Keratinocyte (primary cell): ENCODE results near the gene DMAC2L. TPM values are rescaled to one million over a fixed set of nuclear protein-coding genes. Genes with fewer than 3 reads are reported as not detected.

ENCODE experiments used
- DNase-seq: peaks from one replicate; pipeline ENCODE4 v3.0.0-alpha.2; 2011; ENCODE audit warnings: low read depth, missing footprints, low spot score
- FAIRE-seq: peaks from 2 replicates; lab custom pipeline; 2011; peaks lifted over from hg19 to GRCh38; lab: Jason Lieb, UNC
- H2AFZ ChIP-seq: 2 replicates; pipeline ENCODE4 v1.6.0; 2012; ENCODE audit warnings: low read length, control low read depth, inconsistent platforms; ENCODE audit not compliant: control insufficient read depth
- H3K27ac ChIP-seq: 2 replicates; pipeline ENCODE4 v1.5.1; 2011; ENCODE audit warnings: low read length; ENCODE audit not compliant: control insufficient read depth, insufficient read depth
- H3K27me3 ChIP-seq: 3 replicates; pipeline ENCODE4 v1.6.0; 2011; ENCODE audit warnings: low read length; ENCODE audit not compliant: control insufficient read depth, insufficient read depth; ENCODE audit errors: extremely low read depth
- H3K36me3 ChIP-seq, 2 experiments: 2 replicates in 1 of 2; 3 replicates in 1 of 2; pipeline ENCODE4 v1.5.1; 2011; ENCODE audit warnings: low read length in 2 of 2, mild to moderate bottlenecking in 1 of 2; ENCODE audit not compliant: control insufficient read depth in 2 of 2, insufficient read depth in 2 of 2; ENCODE audit errors: extremely low read depth in 1 of 2
- H3K4me1 ChIP-seq: 3 replicates; pipeline ENCODE4 v1.5.1; 2011; ENCODE audit warnings: low read length; ENCODE audit not compliant: control insufficient read depth, insufficient read depth; ENCODE audit errors: extremely low read depth
- H3K4me2 ChIP-seq: 3 replicates; pipeline ENCODE4 v1.6.0; 2011; ENCODE audit warnings: low read depth, low read length; ENCODE audit not compliant: control insufficient read depth, insufficient read depth; ENCODE audit errors: extremely low read depth
- H3K4me3 ChIP-seq, 3 experiments: fragments of 200-600 bp in 1 of 3; sonication (generic) in 1 of 3; 2 replicates in 2 of 3; 3 replicates in 1 of 3; pipeline ENCODE4 v1.5.1; 2011 to 2016; ENCODE audit warnings: low read length in 3 of 3, mild to moderate bottlenecking in 3 of 3, control low read depth in 2 of 3, inconsistent platforms in 1 of 3, low read depth in 1 of 3, mixed read lengths in 1 of 3, mixed run types in 1 of 3, moderate library complexity in 1 of 3; ENCODE audit not compliant: control insufficient read depth in 2 of 3, insufficient read depth in 2 of 3; ENCODE audit errors: extremely low read depth in 1 of 3
- H3K79me2 ChIP-seq: 2 replicates; pipeline ENCODE4 v1.6.0; 2012; ENCODE audit warnings: low read length; ENCODE audit not compliant: control insufficient read depth, insufficient read depth
- H3K9ac ChIP-seq: 3 replicates; pipeline ENCODE4 v1.6.0; 2011; ENCODE audit warnings: low read length; ENCODE audit not compliant: control insufficient read depth, insufficient read depth; ENCODE audit errors: extremely low read depth
- H3K9me1 ChIP-seq: 3 replicates; pipeline ENCODE4 v1.6.0; 2011; ENCODE audit warnings: low read length; ENCODE audit not compliant: control insufficient read depth, insufficient read depth; ENCODE audit errors: extremely low read depth
- H3K9me3 ChIP-seq: 2 replicates; pipeline ENCODE4 v1.5.1; 2012; ENCODE audit warnings: low read depth, low read length; ENCODE audit not compliant: control insufficient read depth
- H4K20me1 ChIP-seq: 3 replicates; pipeline ENCODE4 v1.6.0; 2011; ENCODE audit warnings: low read length; ENCODE audit not compliant: control insufficient read depth, insufficient read depth; ENCODE audit errors: extremely low read depth
- CTCF ChIP-seq, 3 experiments: IDR thresholded peaks in 1 of 3; conservative IDR thresholded peaks in 1 of 3; optimal IDR thresholded peaks in 1 of 3; 2 replicates in 2 of 3; 3 replicates in 1 of 3; pipeline versions ENCODE3 to v1.5.1; 2011; ENCODE audit warnings: low read length in 3 of 3, mild to moderate bottlenecking in 3 of 3, moderate library complexity in 2 of 3, control low read depth in 1 of 3, inconsistent platforms in 1 of 3; ENCODE audit not compliant: insufficient read depth in 2 of 3; ENCODE audit errors: extremely low read depth in 1 of 3
- EZH2 ChIP-seq: IDR thresholded peaks from one replicate; pipeline ENCODE4 v1.6.1; 2012; ENCODE audit warnings: inconsistent platforms, mild to moderate bottlenecking, low read length, moderate library complexity
- dilution Hi-C: fragments of 300-500 bp; cut with MboI; formaldehyde crosslinking; loops from one replicate; pipeline ENCODE4 v1.7.0; 2020; ENCODE audit warnings: low sequenced_read_pairs; ENCODE audit not compliant: extremely low pct_ligation_motif_present
- polyA plus RNA-seq, 5 experiments: library from polyadenylated mRNA; depleted of rRNA in 3 of 5; stranded (reverse) in 3 of 5; stranded (forward) in 1 of 5; unstranded in 1 of 5; fragments of >200 nt; gene quantifications; 1 replicate in 1 of 5; 2 replicates in 3 of 5; 3 replicates in 1 of 5; pipeline versions ENCODE4 v1.2.1 to v1.2.3, GENCODE V29; 2011 to 2012; ENCODE audit warnings: missing spikeins in 2 of 5, low read depth in 1 of 5, low replicate concordance in 1 of 5

DMAC2L gene
- polyA plus RNA-seq, 1 donor (not counting 4 experiments of a cell fraction or from before 2014, with no cell fraction given) = 12.4 TPM

- Histone ChIP-seq H3K36me3 (no peaks in the 10 kb centered on the region), H4K20me1 (no peaks in the 10 kb centered on the region), H3K27ac (no peak overlapping the region), H2AFZ (no peak overlapping the region), H3K9me3 (no peaks in the 10 kb centered on the region), H3K9ac (no peak overlapping the region), H3K4me1 (peaks cover 36% of the 10 kb centered on the region), H3K4me2 (no peak overlapping the region), H3K79me2 (no peaks in the 10 kb centered on the region), H3K4me3 (no peak overlapping the region), H3K9me1 (no peaks in the 10 kb centered on the region), H3K27me3 (no peaks in the 10 kb centered on the region)
- dilution Hi-C loops = no loop called here
- no peak for FAIRE-seq
- DNase-seq = no peak
- TF ChIP-seq EZH2 (no peak), CTCF (optimal IDR thresholded peaks at IDR 0.05 in 1 of 3, IDR thresholded peaks at IDR 0.05 in 1 of 3, conservative IDR thresholded peaks at IDR 0.05 in 1 of 3; ENCODE audit: extremely low read depth in 1 of 3, insufficient read depth in 2 of 3, low read length in 3 of 3) (no peak)
Measured at GRCh38 chr14:50344876-50345563, 32.9 kb downstream of the DMAC2L start.

GRCh38 chr14:50345846-50346422, 33.8 kb downstream of the DMAC2L start:
- TF ChIP-seq EZH2 (no peak), CTCF (optimal IDR thresholded peaks at IDR 0.05 in 1 of 3, IDR thresholded peaks at IDR 0.05 in 1 of 3, conservative IDR thresholded peaks at IDR 0.05 in 1 of 3; ENCODE audit: extremely low read depth in 1 of 3, insufficient read depth in 2 of 3, low read length in 3 of 3) (no peak)
- no peak for FAIRE-seq
- H3K27me3 ChIP-seq = no peaks in the 10 kb centered on the region
- no peak overlapping the region for H3K27ac ChIP-seq
- no peak overlapping the region for H3K4me2 ChIP-seq
- no peaks in the 10 kb centered on the region for H4K20me1 ChIP-seq
- no peak overlapping the region for H3K9ac ChIP-seq
- H2AFZ ChIP-seq = no peak overlapping the region
- H3K4me3 ChIP-seq = no peak overlapping the region
- H3K4me1 ChIP-seq = peaks cover 36% of the 10 kb centered on the region
- H3K36me3 ChIP-seq = no peaks in the 10 kb centered on the region
- dilution Hi-C loops = no loop called here
- no peaks in the 10 kb centered on the region for H3K79me2 ChIP-seq
- DNase-seq = no peak
- H3K9me1 ChIP-seq = no peaks in the 10 kb centered on the region
- no peaks in the 10 kb centered on the region for H3K9me3 ChIP-seq
